Measurements from ENCODE around the gene LSM14B. TPM values are rescaled to one million over a fixed set of nuclear protein-coding genes. Genes with fewer than 3 reads are reported as not detected.

The LSM14B gene
- total RNA-seq, 3 donors from 2014 or later (not counting 1 experiment from before 2014, with no cell fraction given) = 41.1 to 56.2 (median 47.3) TPM

DNA sequence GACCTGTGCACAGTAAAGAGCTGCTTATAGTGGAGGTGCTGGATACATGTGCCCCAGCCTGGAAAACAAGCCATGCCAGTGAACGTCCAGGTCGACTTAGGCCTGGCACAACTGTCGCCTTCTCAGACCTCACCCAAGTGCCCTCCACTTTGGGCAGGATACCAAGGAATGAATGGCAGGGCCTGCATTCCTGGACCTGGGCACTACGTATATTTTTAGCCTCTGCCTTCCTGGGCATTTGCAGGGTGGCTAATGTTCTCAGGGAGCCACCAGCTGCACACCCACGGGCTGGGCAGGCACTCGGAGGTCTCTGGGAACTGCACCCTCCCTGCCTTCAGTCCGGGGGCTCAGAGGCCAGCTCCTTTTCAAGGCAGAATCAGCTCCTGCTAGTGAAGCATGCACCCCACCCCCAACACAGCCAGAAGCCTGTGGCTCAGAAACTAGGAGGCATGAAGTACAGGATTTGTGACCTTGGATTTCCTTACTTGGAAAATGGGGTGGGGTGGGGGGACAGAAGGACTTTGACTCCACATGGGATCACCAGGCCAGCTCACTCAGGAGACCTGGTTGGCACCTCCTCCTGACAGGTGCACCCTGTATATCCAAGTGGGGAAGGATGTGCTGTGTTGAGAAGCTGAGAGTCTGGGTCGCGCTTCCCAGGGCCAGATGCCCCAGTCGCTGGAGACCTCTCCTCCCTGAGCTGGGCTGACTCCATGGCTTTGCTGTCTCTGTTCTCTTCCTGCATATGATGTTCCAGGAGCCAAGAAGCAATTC is 2.5 kb upstream of the LSM14B start:
- DNase-seq (peak in 1 of 2 donors; percentile 10), ATAC-seq (no peak)
- Mint-ChIP-seq H3K9me3 (no peaks in the 10 kb centered on the region), H3K4me3 (peak overlapping the region; percentile 50), H3K27ac (peak overlapping the region; percentile 80 to 81), H3K36me3 (no peaks in the 10 kb centered on the region), H3K27me3 (ENCODE audit: low read depth in 2 of 2) (peaks cover 0 to 6% of the 10 kb centered on the region in 2 donors), H3K4me1 (peaks cover 21 to 43% of the 10 kb centered on the region in 2 donors)
- peaks cover 4% of the 10 kb centered on the region for H3K27me3 ChIP-seq (ENCODE audit: control insufficient read depth, insufficient read depth, low read length)
- H3K4me1 ChIP-seq (ENCODE audit: control insufficient read depth, insufficient read depth, low read length) = peaks cover 55% of the 10 kb centered on the region
- peaks cover 15% of the 10 kb centered on the region for H3K9me3 ChIP-seq (ENCODE audit: control insufficient read depth, insufficient read depth, low read length)
- TF ChIP-seq, protein P1, sequence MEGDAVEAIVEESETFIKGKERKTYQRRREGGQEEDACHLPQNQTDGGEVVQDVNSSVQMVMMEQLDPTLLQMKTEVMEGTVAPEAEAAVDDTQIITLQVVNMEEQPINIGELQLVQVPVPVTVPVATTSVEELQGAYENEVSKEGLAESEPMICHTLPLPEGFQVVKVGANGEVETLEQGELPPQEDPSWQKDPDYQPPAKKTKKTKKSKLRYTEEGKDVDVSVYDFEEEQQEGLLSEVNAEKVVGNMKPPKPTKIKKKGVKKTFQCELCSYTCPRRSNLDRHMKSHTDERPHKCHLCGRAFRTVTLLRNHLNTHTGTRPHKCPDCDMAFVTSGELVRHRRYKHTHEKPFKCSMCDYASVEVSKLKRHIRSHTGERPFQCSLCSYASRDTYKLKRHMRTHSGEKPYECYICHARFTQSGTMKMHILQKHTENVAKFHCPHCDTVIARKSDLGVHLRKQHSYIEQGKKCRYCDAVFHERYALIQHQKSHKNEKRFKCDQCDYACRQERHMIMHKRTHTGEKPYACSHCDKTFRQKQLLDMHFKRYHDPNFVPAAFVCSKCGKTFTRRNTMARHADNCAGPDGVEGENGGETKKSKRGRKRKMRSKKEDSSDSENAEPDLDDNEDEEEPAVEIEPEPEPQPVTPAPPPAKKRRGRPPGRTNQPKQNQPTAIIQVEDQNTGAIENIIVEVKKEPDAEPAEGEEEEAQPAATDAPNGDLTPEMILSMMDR (IDR thresholded peaks at IDR 0.05) = no peak
- H3K27ac ChIP-seq (ENCODE audit: low read length) = no peak overlapping the region
- WGBS (ENCODE audit: insufficient coverage) = 92% methylated on average over 10 of the region's 10 CpGs
- intact Hi-C loops (cut with micrococcal nuclease) = loop anchor here (2.0 kb wide), 1 partner anchor 53 kb away; no protein-coding TSS in a partner anchor
- H3K4me3 ChIP-seq (ENCODE audit: low read length) = no peak overlapping the region
- no peaks in the 10 kb centered on the region for H3K36me3 ChIP-seq (ENCODE audit: control insufficient read depth, insufficient read depth, low read length)

DNA sequence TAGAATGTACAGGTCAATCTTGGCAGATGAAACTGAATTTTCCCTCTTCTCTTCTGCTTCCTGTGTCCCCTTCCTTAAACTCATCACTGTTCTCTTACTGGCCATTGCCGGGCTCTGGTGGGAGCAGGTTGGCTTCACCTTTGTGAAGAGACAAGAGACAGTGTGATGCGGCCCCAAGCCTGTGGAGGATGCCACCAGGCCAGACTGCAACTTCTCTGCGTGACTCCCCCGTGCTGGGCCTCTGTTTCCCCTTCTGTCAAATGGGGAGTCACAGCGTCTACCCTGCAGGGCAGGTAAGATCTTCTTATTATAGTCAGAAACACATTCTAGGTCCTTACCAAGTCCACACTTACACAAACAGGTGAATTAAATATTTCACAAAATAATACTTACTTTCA is 1.9 kb upstream of the LSM14B start:
- Mint-ChIP-seq H3K27ac (peak overlapping the region in 1 of 2 donors; percentile 81), H3K4me1 (peaks cover 21 to 43% of the 10 kb centered on the region in 2 donors)
- DNase-seq = no peak

DNA sequence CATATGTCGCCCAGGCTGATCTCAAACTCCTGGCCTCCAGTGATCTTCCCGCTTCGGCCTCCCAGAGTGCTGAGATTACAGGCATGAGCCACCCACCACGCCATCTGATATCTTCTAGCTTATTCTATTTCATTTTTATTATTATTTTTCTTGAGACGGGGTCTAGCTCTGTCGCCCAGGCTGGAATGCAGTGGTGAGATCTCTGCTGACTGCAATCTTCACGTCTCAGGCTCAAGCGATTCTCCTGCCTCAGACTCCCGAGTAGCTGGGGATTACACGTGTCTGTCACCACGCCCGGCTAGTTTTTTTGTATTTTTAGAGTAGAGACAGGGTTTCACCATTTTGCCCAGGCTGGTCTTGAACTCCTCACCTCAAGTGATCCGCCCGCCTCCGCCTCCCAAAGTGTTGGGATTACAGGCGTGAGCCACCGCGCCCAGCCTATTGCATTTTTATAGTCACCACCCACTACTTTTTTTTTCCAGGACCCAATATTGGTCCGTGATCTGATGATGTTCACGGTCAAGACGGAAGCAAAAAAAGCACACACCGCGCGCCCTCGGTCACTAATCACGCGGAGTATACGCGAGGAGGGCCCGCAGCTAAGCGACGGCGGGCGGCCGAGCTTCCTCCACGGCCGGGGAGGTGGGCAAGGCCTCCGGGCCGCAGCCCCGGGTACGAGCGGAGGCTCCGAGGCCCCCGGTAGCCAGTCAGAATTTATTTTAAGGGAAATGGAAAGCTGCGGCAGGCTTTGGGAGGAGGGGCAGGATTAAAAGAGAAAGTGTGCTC is 1.1 kb upstream of the LSM14B start:
- H3K27me3 Mint-ChIP-seq (ENCODE audit: low read depth in 2 of 2) = peaks cover 0 to 2% of the 10 kb centered on the region in 2 donors

More for the DNA sequence above, 1.9 kb upstream of the LSM14B start:
- ATAC-seq = no peak
- H3K27ac ChIP-seq (ENCODE audit: low read length) = no peak overlapping the region
- peaks cover 4% of the 10 kb centered on the region for H3K36me3 ChIP-seq (ENCODE audit: control insufficient read depth, insufficient read depth, low read length)
- peak overlapping the region; percentile 50 for H3K4me3 Mint-ChIP-seq
- H3K9me3 ChIP-seq (ENCODE audit: control insufficient read depth, insufficient read depth, low read length) = peaks cover 11% of the 10 kb centered on the region
- H3K4me1 ChIP-seq (ENCODE audit: control insufficient read depth, insufficient read depth, low read length) = peaks cover 55% of the 10 kb centered on the region
- no peak overlapping the region for H3K4me3 ChIP-seq (ENCODE audit: low read length)
- H3K27me3 Mint-ChIP-seq (ENCODE audit: low read depth in 2 of 2) = peaks cover 0 to 2% of the 10 kb centered on the region in 2 donors
- intact Hi-C loops (cut with micrococcal nuclease) = loop anchor here (2.0 kb wide), 1 partner anchor 54 kb away; no protein-coding TSS in a partner anchor
- no peaks in the 10 kb centered on the region for H3K36me3 Mint-ChIP-seq
- TF ChIP-seq, protein P1 (IDR thresholded peaks at IDR 0.05) = no peak
- 97% methylated on average over 5 of the region's 5 CpGs for WGBS (ENCODE audit: insufficient coverage)
- no peaks in the 10 kb centered on the region for H3K27me3 ChIP-seq (ENCODE audit: control insufficient read depth, insufficient read depth, low read length)
- no peaks in the 10 kb centered on the region for H3K9me3 Mint-ChIP-seq

More for the DNA sequence above, 1.1 kb upstream of the LSM14B start:
- 21% methylated on average over 45 of the region's 45 CpGs for WGBS (ENCODE audit: insufficient coverage)
- H3K36me3 Mint-ChIP-seq = no peaks in the 10 kb centered on the region
- H3K9me3 ChIP-seq (ENCODE audit: control insufficient read depth, insufficient read depth, low read length) = peaks cover 9% of the 10 kb centered on the region
- peak overlapping the region; percentile 81 to 86 for H3K27ac Mint-ChIP-seq
- DNase-seq = peak in 1 of 2 donors; percentile 38
- no peaks in the 10 kb centered on the region for H3K27me3 ChIP-seq (ENCODE audit: control insufficient read depth, insufficient read depth, low read length)
- H3K27ac ChIP-seq (ENCODE audit: low read length) = peak overlapping the region; percentile 77
- intact Hi-C loops (cut with micrococcal nuclease) = loop anchor here (2.0 kb wide), 1 partner anchor 54 kb away; no protein-coding TSS in a partner anchor
- H3K36me3 ChIP-seq (ENCODE audit: control insufficient read depth, insufficient read depth, low read length) = peaks cover 9% of the 10 kb centered on the region
- TF ChIP-seq, protein P1 (IDR thresholded peaks at IDR 0.05) = no peak
- H3K4me1 ChIP-seq (ENCODE audit: control insufficient read depth, insufficient read depth, low read length) = peaks cover 55% of the 10 kb centered on the region
- H3K4me1 Mint-ChIP-seq = peaks cover 21 to 43% of the 10 kb centered on the region in 2 donors
- H3K4me3 ChIP-seq (ENCODE audit: low read length) = peak overlapping the region; percentile 43
- peak overlapping the region; percentile 79 for H3K4me3 Mint-ChIP-seq
- no peaks in the 10 kb centered on the region for H3K9me3 Mint-ChIP-seq
- ATAC-seq = peak in 1 of 3 donors; percentile 0
